Measurements from ENCODE around the gene KRTAP5-1. TPM values are rescaled to one million over a fixed set of nuclear protein-coding genes. Genes with fewer than 3 reads are reported as not detected.
"Not testable (repeated sequence)": the region's sequence is repeated elsewhere in the genome, so short reads cannot be mapped to it uniquely, and the experiment has no call there.

KRTAP5-1 gene, protein sequence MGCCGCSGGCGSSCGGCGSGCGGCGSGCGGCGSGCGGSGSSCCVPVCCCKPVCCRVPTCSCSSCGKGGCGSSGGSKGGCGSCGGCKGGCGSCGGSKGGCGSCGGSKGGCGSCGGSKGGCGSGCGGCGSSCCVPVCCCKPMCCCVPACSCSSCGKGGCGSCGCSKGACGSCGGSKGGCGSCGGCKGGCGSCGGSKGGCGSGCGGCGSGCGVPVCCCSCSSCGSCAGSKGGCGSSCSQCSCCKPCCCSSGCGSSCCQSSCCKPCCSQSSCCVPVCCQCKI
- not detected for total RNA-seq (2021; ENCODE audit: unreplicated experiment)
- 0.06 and 0.23 TPM in 2 replicates for polyA plus RNA-seq (2012)
- not detected for Bru-seq, nascent RNA
- not detected for BruChase-seq, experiment 1, labeled RNA remaining after a 6-hour chase
- not detected for BruChase-seq, experiment 2, labeled RNA remaining after a 2-hour chase
- long read RNA-seq, result 0 reads

DNA sequence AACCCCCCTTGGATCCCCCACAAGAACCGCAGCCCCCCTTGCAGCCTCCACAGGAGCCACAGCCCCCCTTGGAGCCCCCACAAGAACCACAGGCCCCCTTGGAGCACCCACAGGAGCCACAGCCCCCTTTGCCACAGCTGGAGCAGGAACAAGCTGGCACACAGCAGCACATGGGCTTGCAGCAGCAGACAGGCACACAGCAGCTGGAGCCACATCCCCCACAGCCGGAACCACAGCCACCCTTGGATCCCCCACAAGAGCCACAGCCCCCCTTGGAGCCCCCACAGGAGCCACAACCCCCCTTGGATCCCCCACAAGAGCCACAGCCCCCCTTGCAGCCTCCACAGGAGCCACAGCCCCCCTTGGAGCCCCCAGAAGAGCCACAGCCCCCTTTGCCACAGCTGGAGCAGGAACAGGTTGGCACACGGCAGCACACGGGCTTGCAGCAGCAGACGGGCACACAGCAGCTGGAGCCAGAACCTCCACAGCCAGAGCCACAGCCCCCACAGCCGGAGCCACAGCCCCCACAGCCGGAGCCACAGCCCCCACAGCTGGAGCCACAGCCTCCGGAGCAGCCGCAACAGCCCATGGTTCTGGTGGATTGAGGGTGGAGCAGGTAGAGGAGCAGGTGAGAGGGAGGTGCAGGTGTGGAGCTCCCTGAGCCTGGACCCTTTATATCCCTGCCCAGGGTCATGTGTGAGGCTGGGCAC, at the start of gene KRTAP5-1:
TSS of gene KRTAP5-1 (minus strand) at position 623 of the 710 bp plus-strand sequence. CDS start at position 589, 34 bp downstream.
- CTCF ChIA-PET; H3K4me3 ChIP-seq (replicated peaks in 1 of 2; ENCODE audit: low read depth in 1 of 2, low read length in 2 of 2); BruUV-seq (replicated peaks); H3K9ac ChIP-seq (ENCODE audit: low read length); H2AFZ ChIP-seq (ENCODE audit: low read depth, low read length, poor library complexity, severe bottlenecking); H3K36me3 ChIP-seq (ENCODE audit: control insufficient read depth in 1 of 2, insufficient read depth in 2 of 2, low read length in 2 of 2); H3K9me3 ChIP-seq (ENCODE audit: control insufficient read depth in 1 of 2, insufficient read depth in 1 of 2, low read depth in 1 of 2, low read length in 2 of 2); H4K20me1 ChIP-seq (ENCODE audit: insufficient read depth); intact Hi-C loops (cut with micrococcal nuclease); H3K9me2 ChIP-seq (ENCODE audit: insufficient read depth); H3K27ac ChIP-seq (ENCODE audit: low read depth, low read length); H3K4me1 ChIP-seq (ENCODE audit: control insufficient read depth in 1 of 2, insufficient read depth in 2 of 2, low read length in 2 of 2); ATAC-seq; H3K27me3 ChIP-seq (ENCODE audit: insufficient read depth, low read length); H3K4me2 ChIP-seq (ENCODE audit: low read length); DNase-seq (ENCODE audit: low read depth, low spot score); RAD21 ChIA-PET (ENCODE audit: low non-redundant PET in 1 of 2, low total read pairs in 2 of 2, uncharacterized antibody in 2 of 2, unreplicated experiment in 2 of 2); H3K79me2 ChIP-seq (ENCODE audit: insufficient read depth, low read length): not testable (repeated sequence)
- POLR2A ChIA-PET, result interaction anchor here (1.0 kb wide), 1 partner anchor 12 kb away, joined by 3 read pairs; the partner anchor contains the start of gene DUSP8

DNA sequence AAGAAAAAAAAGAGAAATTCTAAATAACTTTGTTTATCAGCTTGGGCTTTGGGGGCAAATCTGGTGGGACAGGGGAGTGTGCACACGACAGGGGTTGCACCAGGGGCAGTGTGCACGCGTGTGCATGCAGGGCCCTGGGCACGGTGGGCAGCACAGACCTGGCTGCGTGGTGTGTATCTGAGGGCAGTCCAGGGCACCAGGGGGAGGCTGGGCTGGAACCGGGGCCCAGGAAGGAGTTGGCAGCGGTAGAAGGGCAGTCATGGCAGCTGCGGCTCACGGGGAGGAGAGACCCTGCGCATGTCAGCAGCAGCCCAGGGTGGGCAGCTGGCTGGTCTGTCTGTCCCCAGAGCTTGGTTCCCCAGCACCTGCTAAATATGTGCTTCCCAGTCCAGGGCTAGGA, 48.8 kb upstream of the KRTAP5-1 start:
- no peak for TF ChIP-seq SIN3A (IDR thresholded peaks at IDR 0.05; ENCODE audit: low read depth)
- ChIA-PET CTCF (no interaction called here), RAD21 (ENCODE audit: low non-redundant PET in 1 of 2, low total read pairs in 2 of 2, uncharacterized antibody in 2 of 2, unreplicated experiment in 2 of 2) (no interaction called here), POLR2A (no interaction called here)
- Histone ChIP-seq H3K9ac (ENCODE audit: low read length) (no peak overlapping the region), H3K36me3 (ENCODE audit: control insufficient read depth in 1 of 2, insufficient read depth in 2 of 2, low read length in 2 of 2) (no peaks in the 10 kb centered on the region), H3K4me2 (ENCODE audit: low read length) (no peak overlapping the region), H3K9me3 (ENCODE audit: control insufficient read depth in 1 of 2, insufficient read depth in 1 of 2, low read depth in 1 of 2, low read length in 2 of 2) (no peaks in the 10 kb centered on the region), H2AFZ (ENCODE audit: low read depth, low read length, poor library complexity, severe bottlenecking) (no peak overlapping the region), H4K20me1 (ENCODE audit: insufficient read depth) (no peaks in the 10 kb centered on the region), H3K9me2 (ENCODE audit: insufficient read depth) (no peaks in the 10 kb centered on the region), H3K27ac (ENCODE audit: low read depth, low read length) (no peak overlapping the region), H3K79me2 (ENCODE audit: insufficient read depth, low read length) (no peaks in the 10 kb centered on the region), H3K4me3 (replicated peaks in 1 of 2; ENCODE audit: low read depth in 1 of 2, low read length in 2 of 2) (no peak overlapping the region), H3K4me1 (ENCODE audit: control insufficient read depth in 1 of 2, insufficient read depth in 2 of 2, low read length in 2 of 2) (peaks cover 0 to 2% of the 10 kb centered on the region in 2 experiments; a peak in 1 of 4 replicates), H3K27me3 (ENCODE audit: insufficient read depth, low read length) (peaks cover 3% of the 10 kb centered on the region; the same call in 1 of the 2 replicates)
- ATAC-seq, result no peak
- no peak for DNase-seq (ENCODE audit: low read depth, low spot score)
- intact Hi-C loops (cut with micrococcal nuclease), result no loop called here
- no TSS peak for BruUV-seq (replicated peaks)

Measured in HCT116 (cell line).